ENCODE measurements around the gene FAM83C.
"Not testable (repeated sequence)": the region's sequence is repeated elsewhere in the genome, so short reads cannot be mapped to it uniquely, and the experiment has no call there.

The FAM83C gene

DNA sequence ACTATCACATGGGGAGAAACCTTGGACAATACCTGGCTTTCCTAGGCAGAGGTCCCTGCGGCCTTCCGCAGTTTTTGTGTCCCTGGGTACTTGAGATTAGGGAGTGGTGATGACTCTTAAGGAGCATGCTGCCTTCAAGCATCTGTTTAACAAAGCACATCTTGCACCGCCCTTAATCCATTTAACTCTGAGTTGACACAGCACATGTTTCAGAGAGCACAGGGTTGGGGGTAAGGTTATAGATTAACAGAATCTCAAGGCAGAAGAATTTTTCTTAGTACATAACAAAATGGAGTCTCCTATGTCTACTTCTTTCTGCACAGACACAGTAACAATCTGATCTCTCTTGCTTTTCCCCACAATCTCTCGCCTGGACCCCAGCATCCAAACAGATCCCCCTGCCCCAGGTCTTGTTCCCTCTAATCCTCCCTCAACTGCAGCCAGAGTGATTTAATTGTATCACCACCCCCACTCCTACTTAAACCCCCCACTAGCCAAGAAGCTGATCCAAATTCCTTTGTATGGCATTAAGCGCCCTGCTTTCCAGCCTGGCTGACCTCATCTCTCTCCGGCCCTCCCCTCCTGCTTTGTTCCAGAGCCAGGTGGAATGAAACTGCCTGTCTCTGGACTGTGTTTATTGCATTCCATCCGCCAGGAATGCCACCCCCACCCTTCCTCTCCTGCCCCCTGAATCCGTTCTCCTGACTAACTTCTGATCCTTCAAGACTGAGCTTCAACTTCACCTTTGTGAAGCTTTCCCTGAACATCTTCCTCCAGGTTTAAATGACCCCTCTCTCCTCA, 29.3 kb downstream of the FAM83C start:
- DNase-seq, result not testable (repeated sequence)

DNA sequence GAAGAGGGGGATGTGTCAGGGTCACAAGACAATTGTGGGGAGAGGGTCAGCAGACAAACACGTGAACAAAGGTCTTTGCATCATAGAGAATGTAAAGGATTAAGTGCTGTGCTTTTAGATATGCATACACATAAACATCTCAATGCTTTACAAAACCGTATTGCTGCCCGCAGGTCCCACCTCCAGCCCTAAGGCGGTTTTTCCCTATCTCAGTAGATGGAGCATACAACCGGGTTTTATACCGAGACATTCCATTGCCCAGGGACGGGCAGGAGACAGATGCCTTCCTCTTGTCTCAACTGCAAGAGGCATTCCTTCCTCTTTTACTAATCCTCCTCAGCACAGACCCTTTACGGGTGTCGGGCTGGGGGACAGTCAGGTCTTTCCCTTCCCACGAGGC, 29.9 kb downstream of the FAM83C start:
- DNase-seq, result not testable (repeated sequence)

DNA sequence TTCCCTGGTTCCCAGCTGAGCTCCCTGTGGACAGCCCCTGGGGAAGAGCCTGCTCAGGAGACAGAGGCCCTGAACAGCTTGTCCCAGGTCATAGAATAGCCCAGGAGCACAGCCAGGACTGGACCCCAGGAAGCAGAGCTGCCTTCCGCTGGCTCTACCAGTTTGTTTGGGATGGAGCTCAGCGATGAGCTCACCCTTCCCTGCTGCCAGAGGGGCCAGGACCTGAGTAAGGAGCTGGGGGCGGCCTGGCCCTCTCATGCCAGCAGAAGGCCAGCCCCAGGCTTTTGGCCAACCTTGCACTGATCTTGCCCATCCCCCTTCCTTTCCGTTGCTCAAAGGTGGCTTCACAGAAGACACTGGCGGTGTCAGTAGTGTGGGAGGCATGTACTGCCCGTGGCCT, 31.8 kb downstream of the FAM83C start:
- DNase-seq, result no peak

DNA sequence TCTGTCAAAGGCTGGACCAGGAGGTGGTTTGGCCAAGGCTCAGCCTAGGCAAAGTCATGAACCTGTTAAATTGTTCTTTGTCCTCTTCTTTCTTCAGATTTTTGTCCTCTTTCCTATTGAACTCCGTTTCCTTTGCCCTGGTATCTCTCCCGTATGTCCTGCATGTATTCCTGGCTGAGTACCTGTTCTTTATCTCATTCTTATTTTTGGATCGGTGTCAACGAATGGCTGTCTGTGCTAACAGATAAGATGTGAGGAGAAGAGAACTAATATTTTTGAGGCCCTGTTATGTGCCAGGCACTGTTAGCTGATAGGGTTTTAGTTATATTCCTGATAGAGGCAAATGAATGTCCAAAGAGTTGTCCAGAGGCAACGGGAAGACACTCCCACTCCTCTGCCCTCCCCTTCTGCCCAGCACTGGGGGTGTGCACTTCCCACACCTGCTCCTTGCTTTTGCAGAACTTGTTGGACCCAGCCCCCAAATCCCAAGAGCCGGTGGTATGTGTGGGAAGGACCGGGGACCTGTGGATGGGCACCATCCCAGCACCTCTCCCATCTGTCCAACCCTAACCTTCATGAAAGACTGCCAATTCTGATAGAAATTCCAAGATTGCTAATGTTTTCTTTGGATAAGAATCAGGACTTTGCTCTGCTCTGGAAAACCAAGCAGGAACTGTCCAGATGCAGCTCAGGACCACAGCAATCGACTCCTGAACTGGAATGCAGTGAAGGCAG, 34.9 kb downstream of the FAM83C start:
- DNase-seq, result no peak

DNA sequence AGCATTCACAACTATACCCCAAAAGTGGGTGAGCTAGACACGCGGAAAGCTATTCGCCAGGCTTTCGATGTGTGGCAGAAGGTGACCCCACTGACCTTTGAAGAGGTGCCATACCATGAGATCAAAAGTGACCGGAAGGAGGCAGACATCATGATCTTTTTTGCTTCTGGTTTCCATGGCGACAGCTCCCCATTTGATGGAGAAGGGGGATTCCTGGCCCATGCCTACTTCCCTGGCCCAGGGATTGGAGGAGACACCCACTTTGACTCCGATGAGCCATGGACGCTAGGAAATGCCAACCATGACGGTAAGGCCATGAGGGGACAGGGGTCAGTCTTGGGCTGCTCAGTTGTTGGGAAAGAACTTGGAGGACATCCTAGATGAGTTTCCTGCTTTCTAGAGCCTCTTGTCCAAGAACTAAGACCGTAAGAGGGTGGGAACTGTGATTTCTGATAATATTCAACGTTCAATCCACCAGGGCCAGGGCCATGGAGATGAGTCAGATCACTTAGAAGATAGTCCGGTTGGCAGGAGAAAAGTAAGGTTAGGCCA, 37.7 kb downstream of the FAM83C start:
- no peak for DNase-seq

DNA sequence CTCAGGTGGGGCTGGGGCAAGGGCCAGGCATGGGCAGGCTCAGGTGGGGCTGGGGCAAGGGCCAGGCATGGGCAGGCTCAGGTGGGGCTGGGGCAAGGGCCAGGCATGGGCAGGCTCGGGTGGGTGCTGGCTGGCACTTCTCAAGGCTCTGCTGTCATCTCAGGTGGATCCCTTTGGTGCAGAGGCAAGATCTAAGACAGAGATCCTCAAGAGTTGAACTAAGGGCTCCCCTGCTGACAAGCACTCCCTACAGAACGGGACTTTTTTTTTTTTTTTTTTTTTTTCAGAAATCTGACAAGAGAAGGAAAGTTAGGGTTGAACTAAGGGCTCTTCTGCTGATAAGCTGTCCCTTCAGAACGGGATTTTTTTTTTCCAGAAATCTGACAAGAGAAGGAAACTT, 39.2 kb downstream of the FAM83C start:
- no peak for DNase-seq

DNA sequence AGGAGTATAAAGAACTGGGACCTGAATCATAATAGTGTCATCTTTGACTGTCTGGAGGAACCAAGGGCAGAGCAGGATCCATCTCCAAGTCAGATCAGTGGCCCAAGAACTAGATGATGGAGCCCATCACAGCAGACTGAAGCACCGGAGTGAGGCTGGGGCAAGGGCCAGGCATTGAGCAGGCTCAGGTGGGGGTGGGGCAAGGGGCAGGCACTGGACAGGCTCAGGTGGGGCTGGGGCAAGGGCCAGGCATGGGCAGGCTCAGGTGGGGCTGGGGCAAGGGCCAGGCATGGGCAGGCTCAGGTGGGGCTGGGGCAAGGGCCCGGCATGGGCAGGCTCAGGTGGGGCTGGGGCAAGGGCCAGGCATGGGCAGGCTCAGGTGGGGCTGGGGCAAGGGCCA, 39.6 kb downstream of the FAM83C start:
- not testable (repeated sequence) for DNase-seq

DNA sequence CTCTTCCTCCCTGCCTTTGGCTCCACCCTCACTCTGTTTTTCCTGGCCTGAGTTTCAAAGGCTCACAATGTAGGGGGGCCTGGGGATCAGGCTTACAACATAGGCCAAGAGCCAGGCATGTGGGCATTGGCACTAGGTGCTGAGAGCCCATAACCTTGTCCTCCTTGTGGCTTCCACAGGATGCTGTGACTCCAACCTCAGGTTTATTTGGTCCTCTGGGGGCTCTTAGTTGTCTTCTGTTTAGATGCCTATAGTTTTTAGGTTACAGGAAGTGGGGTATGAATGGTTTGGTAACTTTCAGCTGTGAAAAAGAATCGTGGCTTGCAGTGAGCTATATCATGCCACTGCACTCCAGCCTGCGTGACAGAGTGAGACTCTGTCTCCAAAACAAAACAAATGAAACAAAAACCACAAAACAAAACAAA, 40.2 kb downstream of the FAM83C start:
- no peak for DNase-seq

DNA sequence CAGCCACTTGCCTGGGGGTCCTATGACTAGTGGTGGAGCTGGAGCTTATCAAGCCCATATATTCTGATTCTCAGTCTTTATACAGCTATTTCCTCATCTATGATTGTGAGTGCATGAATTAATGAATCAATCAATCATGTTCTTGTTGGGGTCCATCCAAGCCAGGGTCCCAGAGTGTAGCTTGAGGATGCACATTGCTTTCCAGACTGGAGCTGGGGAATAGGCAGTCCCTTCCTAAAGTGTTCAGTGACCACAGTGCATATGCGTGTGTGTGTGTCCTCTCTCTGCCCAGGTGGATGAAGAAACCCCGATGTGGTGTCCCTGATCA, 40.6 kb downstream of the FAM83C start:
- DNase-seq, result no peak

DNA sequence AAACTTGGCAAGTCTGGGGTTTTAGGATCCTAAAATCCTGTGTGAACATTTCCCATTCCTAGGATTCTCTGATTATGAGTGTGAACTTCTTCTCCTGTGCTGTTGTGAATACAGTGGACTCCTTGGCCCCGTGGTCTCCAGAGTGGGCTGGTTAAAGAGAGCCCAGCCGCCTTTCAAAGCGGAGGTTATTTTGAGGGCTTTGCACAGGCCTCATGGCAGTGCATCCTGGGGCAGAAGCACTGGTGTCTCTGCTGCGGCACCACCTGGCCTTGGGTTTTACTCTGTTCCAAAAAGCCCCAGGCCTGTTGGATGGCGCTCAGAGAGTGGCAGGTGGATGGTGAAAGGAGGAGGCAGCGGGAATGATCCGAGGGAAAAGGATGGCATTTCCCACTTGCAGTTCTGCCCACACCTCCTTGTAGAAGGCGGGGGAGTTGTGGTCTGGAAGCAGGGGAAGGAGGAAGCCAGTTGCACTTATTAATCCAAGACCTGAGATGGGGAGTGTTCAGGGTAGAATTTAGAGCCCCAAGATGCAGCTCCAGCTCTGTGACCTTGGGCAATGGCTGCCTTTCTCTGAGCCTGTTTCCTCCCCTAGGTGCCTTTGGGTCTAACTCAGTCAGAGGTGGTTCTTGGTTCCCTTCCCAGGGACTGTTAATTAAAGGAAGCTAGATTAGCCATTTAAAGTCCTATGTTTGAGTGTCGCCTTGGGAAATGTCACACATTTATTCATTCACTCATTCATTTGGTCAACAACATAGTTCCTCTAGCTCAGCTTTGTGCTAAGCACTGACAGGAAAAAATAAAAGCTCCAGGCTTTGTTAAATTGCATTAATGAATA, 43.4 kb downstream of the FAM83C start:
- DNase-seq, result no peak

DNA sequence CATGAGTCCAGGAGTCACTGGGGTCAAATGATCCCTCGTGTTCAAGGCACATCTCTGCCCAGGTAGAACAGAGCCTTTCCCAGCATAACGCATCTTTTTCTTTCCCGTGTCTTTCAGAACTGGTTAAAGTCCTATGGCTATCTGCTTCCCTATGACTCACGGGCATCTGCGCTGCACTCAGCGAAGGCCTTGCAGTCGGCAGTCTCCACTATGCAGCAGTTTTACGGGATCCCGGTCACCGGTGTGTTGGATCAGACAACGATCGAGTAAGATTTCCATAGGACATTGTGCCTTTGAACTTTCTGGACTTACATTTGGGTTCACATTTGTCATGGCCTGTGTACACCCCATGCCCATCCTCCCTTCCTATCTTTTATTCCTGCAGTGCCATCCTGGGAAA, 45.5 kb downstream of the FAM83C start:
- no peak for DNase-seq

DNA sequence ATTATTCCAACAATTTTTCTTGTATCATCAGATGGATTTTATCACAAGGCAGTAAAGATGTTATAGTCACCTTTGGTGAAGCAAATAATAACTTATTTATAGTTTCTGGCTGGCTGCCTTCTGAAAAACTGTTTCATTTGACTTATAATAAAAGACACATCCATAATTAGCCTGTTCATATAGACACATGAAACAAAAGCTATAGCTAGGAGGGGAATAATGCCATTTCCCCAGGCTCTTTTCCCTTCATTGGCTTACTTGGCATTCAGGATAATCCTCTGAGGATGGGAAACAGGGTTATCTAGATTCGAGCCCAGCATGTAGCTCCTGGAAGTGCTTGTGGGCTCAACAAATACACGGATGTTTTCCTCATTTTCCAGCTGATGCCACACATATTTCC, 48.2 kb downstream of the FAM83C start:
- DNase-seq, result no peak

DNA sequence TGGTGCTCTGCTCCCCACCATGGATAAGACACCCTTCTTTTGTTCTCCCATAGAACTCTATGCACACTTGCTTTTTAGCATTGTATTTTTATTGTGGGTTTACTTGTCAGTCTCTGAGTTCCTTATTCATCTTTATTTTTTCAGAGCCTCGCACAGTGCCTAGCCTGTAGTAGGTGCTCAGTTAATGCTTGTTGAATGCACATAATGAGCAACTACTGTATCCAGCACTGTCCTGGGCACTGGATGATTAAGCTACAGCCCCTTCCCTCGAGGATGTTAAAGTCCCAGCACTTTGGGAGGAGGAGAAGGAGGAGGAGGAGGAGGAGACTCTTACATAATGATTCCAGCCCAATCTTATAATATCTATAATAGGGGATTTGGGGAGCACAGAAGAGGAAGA, 48.9 kb downstream of the FAM83C start:
- DNase-seq, result no peak

DNA sequence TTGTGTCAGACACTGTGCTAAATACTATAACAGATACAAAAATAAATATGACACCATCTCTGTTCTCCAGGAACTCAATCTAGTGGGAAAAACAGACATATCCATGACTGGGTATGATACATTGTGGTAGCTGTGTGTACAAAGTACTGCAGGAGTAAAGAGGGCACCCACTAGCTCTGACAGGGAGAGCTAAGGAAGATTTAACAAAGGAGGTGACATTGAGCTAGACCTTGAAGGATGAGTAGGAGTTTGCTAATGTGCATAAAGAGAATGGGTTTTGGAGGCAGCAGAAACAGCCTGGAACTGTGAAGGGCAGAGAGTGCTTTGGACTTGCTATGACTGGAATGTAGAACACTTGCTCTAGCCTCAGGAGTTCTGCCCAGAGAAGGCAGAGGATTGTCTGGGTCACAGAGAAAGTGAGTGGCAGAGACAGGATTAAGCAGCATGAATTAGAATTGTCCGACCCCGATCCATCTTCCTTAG, 51.4 kb downstream of the FAM83C start:
- no peak for DNase-seq

DNA sequence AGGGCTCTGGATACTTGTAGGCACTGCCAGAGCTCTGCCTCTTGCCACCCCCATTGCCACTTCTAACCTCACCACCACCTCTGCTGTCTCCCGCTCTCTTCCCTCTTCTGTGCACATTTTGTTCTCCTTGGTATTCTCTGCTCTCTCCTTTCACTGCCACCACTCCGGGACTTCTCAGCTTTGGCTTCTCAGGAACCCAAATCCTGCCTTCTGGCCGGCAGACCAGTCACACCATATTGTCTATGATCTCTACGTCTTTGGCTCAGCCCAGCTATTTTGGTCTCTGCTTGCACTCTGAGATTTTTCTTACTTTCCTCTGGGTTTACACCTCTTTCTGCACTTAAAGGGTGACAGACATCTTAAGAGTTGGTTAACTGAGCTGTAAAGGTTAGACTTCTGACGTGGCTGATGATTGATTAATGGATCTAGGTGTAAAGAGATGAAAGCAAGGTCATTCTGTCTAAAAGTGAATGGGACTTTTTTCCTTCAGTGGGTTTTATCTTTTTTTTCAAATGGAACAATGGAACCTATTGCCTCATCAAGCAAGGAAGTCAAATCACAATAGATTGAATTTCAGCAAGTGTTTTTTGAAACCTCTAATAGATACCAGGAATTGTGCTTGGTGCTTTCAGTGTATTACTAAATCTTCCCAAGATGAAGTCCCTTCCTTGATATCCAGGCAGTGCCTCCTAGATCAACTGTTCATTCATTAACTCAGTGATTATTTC, 52.0 kb downstream of the FAM83C start:
- no peak for DNase-seq

DNA sequence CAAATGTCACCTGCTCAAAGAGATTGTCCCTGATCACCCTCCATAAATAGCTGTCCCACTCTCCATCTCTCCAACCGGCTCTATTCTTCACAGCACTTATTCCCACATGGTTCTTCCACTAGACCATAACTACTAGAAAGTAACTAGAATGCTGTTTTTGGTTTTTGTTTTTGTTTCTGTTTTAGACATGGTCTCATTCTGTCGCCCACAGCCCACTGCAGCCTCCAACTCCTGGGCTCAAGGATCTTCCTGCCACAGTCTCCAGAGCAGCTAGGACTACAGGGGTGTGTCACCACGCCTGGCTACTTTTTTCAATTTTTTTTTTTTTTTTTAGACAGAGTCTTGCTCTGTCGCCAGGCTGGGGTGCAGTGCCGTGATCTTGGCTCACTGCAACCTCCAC, 53.5 kb downstream of the FAM83C start:
- no peak for DNase-seq

DNA sequence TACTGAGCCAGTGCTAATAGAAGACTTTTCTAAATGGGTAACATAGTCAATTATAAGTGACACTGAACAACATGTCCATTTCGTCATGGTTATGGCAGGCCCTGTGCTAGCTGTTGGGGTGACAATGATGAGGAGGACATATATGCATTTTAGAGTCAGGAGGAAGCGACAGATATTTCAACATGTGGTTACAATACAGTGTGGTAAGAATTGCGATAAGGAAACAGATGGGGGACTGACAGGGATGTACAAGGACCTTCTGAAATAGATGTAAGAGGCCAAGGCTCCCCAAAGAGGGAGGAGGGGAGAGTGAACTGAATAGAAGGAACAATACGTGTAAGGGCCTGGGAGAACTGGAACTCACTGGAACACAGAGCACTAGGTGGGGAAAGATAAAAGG, 54.1 kb downstream of the FAM83C start:
- no peak for DNase-seq

DNA sequence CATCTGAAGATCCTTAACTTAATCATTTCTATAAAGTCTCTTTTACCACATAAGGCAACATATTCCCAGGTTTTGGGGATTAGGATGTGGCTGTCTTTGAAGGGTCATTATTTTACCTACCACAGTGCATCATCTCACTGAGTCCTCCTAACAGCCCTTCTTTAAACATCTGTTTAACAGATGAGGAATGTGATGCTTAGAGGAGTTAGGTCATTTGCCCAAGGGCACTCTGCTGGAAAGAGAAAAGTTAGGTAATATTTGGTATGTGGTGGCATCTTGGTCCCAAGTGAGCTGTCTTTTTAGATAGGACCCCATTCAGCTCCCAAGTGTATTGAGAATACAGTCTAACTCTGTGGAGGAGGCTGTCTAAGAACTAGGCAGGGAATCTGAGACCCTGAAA, 54.7 kb downstream of the FAM83C start:
- DNase-seq, result no peak

DNA sequence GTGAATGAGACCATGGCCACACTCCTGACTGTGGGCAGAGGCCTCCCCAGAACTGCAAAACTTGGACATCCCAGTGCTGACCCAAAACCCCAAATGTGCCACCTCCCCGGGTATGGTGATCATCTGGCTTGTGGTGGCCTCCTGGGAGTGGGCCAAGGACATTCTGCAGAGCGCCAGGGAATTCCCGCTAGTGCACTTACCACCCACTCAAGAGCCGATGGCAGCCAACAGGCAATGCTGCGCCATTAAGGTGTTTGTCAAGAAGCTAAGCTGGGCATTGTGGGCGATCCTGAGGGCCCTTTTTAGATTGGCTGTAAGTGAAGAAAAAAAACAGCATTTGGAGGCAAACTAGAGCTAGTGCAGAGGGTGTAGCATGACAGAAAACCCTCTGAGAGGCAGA, 56.3 kb downstream of the FAM83C start:
- no peak for DNase-seq

Measured in stimulated activated CD8-positive, alpha-beta memory T cell treated with anti-CD3 and anti-CD28 coated beads, Interleukin-4, amount 100 ng/mL, for 48 hours (primary cell).